ENCODE results near the gene TRMT44.
"Not testable (repeated sequence)": the region's sequence is repeated elsewhere in the genome, so short reads cannot be mapped to it uniquely, and the experiment has no call there.

The TRMT44 gene

GRCh38 chr4:8440492-8441311, at the start of gene TRMT44, which contains the start of gene ACOX3:
Gene TRMT44, plus strand, starts transcription at chr4:8440777. Its CDS starts 46 bp downstream, at chr4:8440823.
Gene ACOX3, minus strand, starts transcription at chr4:8440723. Its CDS starts 24,202 bp downstream, at chr4:8416521.
- peak; percentile 56 for DNase-seq (ENCODE audit: low read depth, low spot score)

GRCh38 chr4:8391071-8391470, 49.5 kb upstream of the TRMT44 start:
- DNase-seq (ENCODE audit: low read depth, low spot score): no peak

GRCh38 chr4:8391972-8392371, 48.6 kb upstream of the TRMT44 start:
- no peak for DNase-seq (ENCODE audit: low read depth, low spot score)

GRCh38 chr4:8392591-8393190, 47.9 kb upstream of the TRMT44 start:
- no peak for DNase-seq (ENCODE audit: low read depth, low spot score)

- DNase-seq (ENCODE audit: low read depth, low spot score): no peak
These were observed 47.0 kb upstream of the TRMT44 start for GRCh38 chr4:8393593-8394038.

- DNase-seq (ENCODE audit: low read depth, low spot score): no peak
These were observed 46.5 kb upstream of the TRMT44 start for GRCh38 chr4:8394061-8394519.

GRCh38 chr4:8394806-8395205, 45.8 kb upstream of the TRMT44 start:
- no peak for DNase-seq (ENCODE audit: low read depth, low spot score)

GRCh38 chr4:8395504-8396296, 44.9 kb upstream of the TRMT44 start:
- DNase-seq (ENCODE audit: low read depth, low spot score): no peak

GRCh38 chr4:8396762-8397406, 43.7 kb upstream of the TRMT44 start:
- no peak for DNase-seq (ENCODE audit: low read depth, low spot score)

- DNase-seq (ENCODE audit: low read depth, low spot score): no peak
These were observed 42.2 kb upstream of the TRMT44 start for GRCh38 chr4:8398347-8398746.

GRCh38 chr4:8399298-8399697, 41.3 kb upstream of the TRMT44 start:
- DNase-seq (ENCODE audit: low read depth, low spot score): no peak

- no peak for DNase-seq (ENCODE audit: low read depth, low spot score)
These were observed 39.8 kb upstream of the TRMT44 start for GRCh38 chr4:8400632-8401325.

GRCh38 chr4:8401665-8402064, 38.9 kb upstream of the TRMT44 start:
- no peak for DNase-seq (ENCODE audit: low read depth, low spot score)

- DNase-seq (ENCODE audit: low read depth, low spot score): no peak
These were observed 38.4 kb upstream of the TRMT44 start for GRCh38 chr4:8402181-8402597.

GRCh38 chr4:8402640-8403039, 37.9 kb upstream of the TRMT44 start:
- no peak for DNase-seq (ENCODE audit: low read depth, low spot score)

- no peak for DNase-seq (ENCODE audit: low read depth, low spot score)
These were observed 37.3 kb upstream of the TRMT44 start for GRCh38 chr4:8403173-8403753.

- no peak for DNase-seq (ENCODE audit: low read depth, low spot score)
These were observed 36.6 kb upstream of the TRMT44 start for GRCh38 chr4:8403976-8404375.

GRCh38 chr4:8404791-8405515, 35.6 kb upstream of the TRMT44 start:
- DNase-seq (ENCODE audit: low read depth, low spot score): no peak

GRCh38 chr4:8405516-8405875, 35.1 kb upstream of the TRMT44 start:
- DNase-seq (ENCODE audit: low read depth, low spot score): no peak

GRCh38 chr4:8406887-8407286, 33.7 kb upstream of the TRMT44 start:
- DNase-seq (ENCODE audit: low read depth, low spot score): not testable (repeated sequence)
